ENCODE data around the gene CTRB1. TPM values are rescaled to one million over a fixed set of nuclear protein-coding genes. Genes with fewer than 3 reads are reported as not detected.
A peak's percentile ranks its signal among the peaks of the same experiment; 100 is the strongest.

The CTRB1 gene
- total and polyA plus RNA-seq, 2 of the 13 experiments (the other 11 are each of a cell fraction or from before 2014, with no cell fraction given) = not detected

DNA sequence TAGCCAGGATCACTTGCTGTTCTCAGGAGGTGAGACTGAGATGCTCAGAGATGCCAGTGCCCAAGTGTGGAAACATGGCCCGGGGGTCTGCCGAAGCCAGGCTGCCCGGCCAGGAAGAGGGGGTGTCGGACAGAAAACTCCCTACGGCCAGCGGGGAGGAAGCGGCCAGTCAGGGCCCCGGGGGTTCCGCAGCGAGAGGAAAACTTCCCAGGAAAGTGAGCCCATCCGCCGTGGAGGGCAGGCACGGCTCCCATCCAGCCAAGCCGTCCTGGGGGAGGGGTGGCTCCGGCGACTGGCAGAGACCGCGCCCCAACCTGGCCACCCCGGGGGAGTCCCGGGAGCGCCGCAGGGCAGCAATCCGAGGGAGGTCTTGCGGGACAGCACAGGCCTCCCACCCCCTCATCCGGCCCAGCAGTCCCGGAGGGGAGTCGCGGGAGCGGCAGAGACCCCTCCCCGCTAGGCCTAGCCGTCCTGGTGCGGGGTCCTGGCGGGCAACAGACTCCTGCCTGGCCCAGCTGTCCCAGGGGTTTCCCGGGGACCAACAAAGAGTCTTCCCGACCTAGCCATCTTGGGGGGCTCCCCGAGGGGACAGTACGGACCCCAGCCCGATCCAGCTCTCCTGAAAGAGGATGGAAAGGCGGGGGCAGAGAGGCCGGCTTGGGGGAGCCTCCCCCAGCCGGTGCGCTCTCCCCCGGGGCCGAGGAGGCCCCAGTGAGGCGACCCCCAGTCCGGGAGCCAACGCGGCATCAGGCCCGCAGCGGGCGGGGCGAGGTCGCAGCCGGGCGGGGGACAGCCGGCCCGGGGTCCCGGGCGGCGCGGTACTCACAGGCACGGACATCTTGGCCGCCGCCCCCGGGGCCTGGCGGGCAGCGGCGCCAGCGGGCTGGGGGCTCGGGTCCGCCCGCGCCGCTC lies 46.5 kb downstream of the CTRB1 start (continued):
- TF ChIP-seq AHDC1 (CRISPR knock-in tag; IDR thresholded peaks at IDR 0.05; ENCODE audit: borderline replicate concordance) (no peak), ZNF615 (CRISPR knock-in tag; IDR thresholded peaks at IDR 0.05; ENCODE audit: borderline replicate concordance) (no peak), ZNF230 (CRISPR knock-in tag; IDR thresholded peaks at IDR 0.05) (no peak; the same call in 1 of the 2 replicates), ZNF446 (CRISPR knock-in tag; IDR thresholded peaks at IDR 0.05) (peak; percentile 0; the same call in 1 of the 2 replicates), ZNF180 (CRISPR knock-in tag; IDR thresholded peaks at IDR 0.05; ENCODE audit: borderline replicate concordance, low read depth) (no peak), ZNF205 (CRISPR knock-in tag; IDR thresholded peaks at IDR 0.05) (no peak), SP1 (IDR thresholded peaks at IDR 0.05) (no peak), SP1 (CRISPR knock-in tag; IDR thresholded peaks at IDR 0.05) (no peak), HNF1B (CRISPR knock-in tag; IDR thresholded peaks at IDR 0.05) (no peak), ZNF451 (CRISPR knock-in tag; IDR thresholded peaks at IDR 0.05) (no peak), HNRNPK (IDR thresholded peaks at IDR 0.05; ENCODE audit: low read depth, low read length, poor library complexity, severe bottlenecking) (no peak), ERF (CRISPR knock-in tag; IDR thresholded peaks at IDR 0.05) (no peak), MLX (CRISPR knock-in tag; IDR thresholded peaks at IDR 0.05) (no peak), MTERF4 (CRISPR knock-in tag; IDR thresholded peaks at IDR 0.05) (0 out of 2 replicates have a peak, but pooled peaks have one; percentile 43)
- TF ChIP-seq, protein P1, sequence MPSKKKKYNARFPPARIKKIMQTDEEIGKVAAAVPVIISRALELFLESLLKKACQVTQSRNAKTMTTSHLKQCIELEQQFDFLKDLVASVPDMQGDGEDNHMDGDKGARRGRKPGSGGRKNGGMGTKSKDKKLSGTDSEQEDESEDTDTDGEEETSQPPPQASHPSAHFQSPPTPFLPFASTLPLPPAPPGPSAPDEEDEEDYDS (CRISPR knock-in tag; IDR thresholded peaks at IDR 0.05) = no peak
- TF ChIP-seq, protein P2, sequence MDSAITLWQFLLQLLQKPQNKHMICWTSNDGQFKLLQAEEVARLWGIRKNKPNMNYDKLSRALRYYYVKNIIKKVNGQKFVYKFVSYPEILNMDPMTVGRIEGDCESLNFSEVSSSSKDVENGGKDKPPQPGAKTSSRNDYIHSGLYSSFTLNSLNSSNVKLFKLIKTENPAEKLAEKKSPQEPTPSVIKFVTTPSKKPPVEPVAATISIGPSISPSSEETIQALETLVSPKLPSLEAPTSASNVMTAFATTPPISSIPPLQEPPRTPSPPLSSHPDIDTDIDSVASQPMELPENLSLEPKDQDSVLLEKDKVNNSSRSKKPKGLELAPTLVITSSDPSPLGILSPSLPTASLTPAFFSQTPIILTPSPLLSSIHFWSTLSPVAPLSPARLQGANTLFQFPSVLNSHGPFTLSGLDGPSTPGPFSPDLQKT (CRISPR knock-in tag; IDR thresholded peaks at IDR 0.05; ENCODE audit: borderline replicate concordance) = no peak
- TF ChIP-seq, protein P3, sequence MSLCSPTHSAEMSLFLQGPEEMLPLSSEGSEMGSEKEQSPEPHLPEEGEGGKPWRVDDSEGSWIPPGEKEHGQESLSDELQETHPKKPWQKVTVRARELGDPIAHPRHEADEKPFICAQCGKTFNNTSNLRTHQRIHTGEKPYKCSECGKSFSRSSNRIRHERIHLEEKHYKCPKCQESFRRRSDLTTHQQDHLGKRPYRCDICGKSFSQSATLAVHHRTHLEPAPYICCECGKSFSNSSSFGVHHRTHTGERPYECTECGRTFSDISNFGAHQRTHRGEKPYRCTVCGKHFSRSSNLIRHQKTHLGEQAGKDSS (CRISPR knock-in tag; IDR thresholded peaks at IDR 0.05; ENCODE audit: borderline replicate concordance, low read depth) = no peak
